HEK293 (cell line): ENCODE measurements around the gene AK8.
"Not testable (repeated sequence)": the region's sequence is repeated elsewhere in the genome, so short reads cannot be mapped to it uniquely, and the experiment has no call there.

Experiments used
- CTCF ChIA-PET: fragments of 350-600 bp; formaldehyde crosslinking; extraction: SDS; loops from one replicate; lab custom pipeline; 2021; ENCODE audit warnings: antibody characterized with exemption; lab: Yijun Ruan, JAX
- POLR2A ChIA-PET: fragments of 300-600 bp; formaldehyde crosslinking; extraction: SDS; loops from one replicate; lab custom pipeline; 2020; ENCODE audit warnings: antibody characterized with exemption, inconsistent platforms; lab: Yijun Ruan, JAX
- H3K27ac ChIP-seq: fragments of 200-500 bp; sonication (Bioruptor generic); 2 replicates; pipeline ENCODE4 v1.5.1; 2014; ENCODE audit warnings: low read depth, low read length, control low read depth, inconsistent platforms; ENCODE audit errors: extremely low read depth
- H3K36me3 ChIP-seq, 2 experiments: fragments of 200-500 bp in 1 of 2; sonication (Bioruptor generic) in 1 of 2; 1 replicate in 1 of 2; 2 replicates in 1 of 2; pipeline ENCODE4 v1.5.1; 2014 to 2017; ENCODE audit warnings: inconsistent platforms in 2 of 2, low read length in 2 of 2; ENCODE audit not compliant: control insufficient read depth in 2 of 2, insufficient read depth in 1 of 2
- H3K4me1 ChIP-seq: fragments of 200-500 bp; sonication (Bioruptor generic); 2 replicates; pipeline ENCODE4 v1.5.1; 2014; ENCODE audit warnings: mild to moderate bottlenecking, low read length, inconsistent platforms; ENCODE audit not compliant: control insufficient read depth, insufficient read depth
- H3K4me3 ChIP-seq: 2 replicates; pipeline ENCODE4 v1.5.1; 2011; ENCODE audit warnings: low read depth, mild to moderate bottlenecking, control low read depth, low read length, moderate library complexity
- H3K9me3 ChIP-seq: fragments of 200-500 bp; sonication (Bioruptor generic); 2 replicates; pipeline ENCODE4 v1.5.1; 2014; ENCODE audit warnings: low read depth, low read length, inconsistent platforms; ENCODE audit not compliant: control insufficient read depth, insufficient read depth
- OVOL3 ChIP-seq: fragments of 450-650 bp; formaldehyde crosslinking; IDR thresholded peaks from 2 replicates; pipeline ENCODE4 v1.5.1; 2016; ENCODE audit warnings: missing biosample characterization, missing genetic modification characterization
- ZNF394 ChIP-seq: fragments of 450-650 bp; formaldehyde crosslinking; IDR thresholded peaks from 2 replicates; pipeline ENCODE4 v1.5.1; 2016; ENCODE audit warnings: missing biosample characterization, missing genetic modification characterization, mild to moderate bottlenecking, moderate library complexity, borderline replicate concordance
- ZNF404 ChIP-seq: fragments of 450-650 bp; formaldehyde crosslinking; IDR thresholded peaks from 2 replicates; pipeline ENCODE4 v1.5.1; 2017; ENCODE audit warnings: missing biosample characterization, missing genetic modification characterization
- ZNF426 ChIP-seq: fragments of 450-650 bp; formaldehyde crosslinking; IDR thresholded peaks from 2 replicates; pipeline ENCODE4 v1.5.1; 2017; ENCODE audit warnings: missing biosample characterization, missing genetic modification characterization, mild to moderate bottlenecking, inconsistent platforms, moderate library complexity
- ZNF518A ChIP-seq: fragments of 450-650 bp; formaldehyde crosslinking; conservative IDR thresholded peaks from 2 replicates; pipeline ENCODE4 v1.5.1; 2016; ENCODE audit warnings: low read depth, missing biosample characterization, missing genetic modification characterization
- ZNF596 ChIP-seq: fragments of 450-650 bp; IDR thresholded peaks from 2 replicates; pipeline ENCODE4 v1.5.0; 2018; ENCODE audit warnings: missing biosample characterization, mild to moderate bottlenecking, missing genetic modification characterization, moderate library complexity
- ZNF623 ChIP-seq: fragments of 450-650 bp; formaldehyde crosslinking; IDR thresholded peaks from 2 replicates; pipeline ENCODE4 v1.5.1; 2016; ENCODE audit warnings: missing biosample characterization, missing genetic modification characterization
- ZNF792 ChIP-seq: fragments of 450-650 bp; formaldehyde crosslinking; IDR thresholded peaks from 2 replicates; pipeline ENCODE4 v1.5.1; 2016; ENCODE audit warnings: missing biosample characterization, missing genetic modification characterization
- TF ChIP-seq, protein P1 (sequence below): fragments of 450-650 bp; formaldehyde crosslinking; IDR thresholded peaks from 2 replicates; pipeline ENCODE4 v1.5.1; 2016; ENCODE audit warnings: missing biosample characterization, missing genetic modification characterization
- TF ChIP-seq, protein P2 (sequence below): fragments of 450-650 bp; formaldehyde crosslinking; conservative IDR thresholded peaks from 2 replicates; pipeline ENCODE4 v1.5.1; 2016; ENCODE audit warnings: low read depth, missing biosample characterization, missing genetic modification characterization

The AK8 gene

DNA sequence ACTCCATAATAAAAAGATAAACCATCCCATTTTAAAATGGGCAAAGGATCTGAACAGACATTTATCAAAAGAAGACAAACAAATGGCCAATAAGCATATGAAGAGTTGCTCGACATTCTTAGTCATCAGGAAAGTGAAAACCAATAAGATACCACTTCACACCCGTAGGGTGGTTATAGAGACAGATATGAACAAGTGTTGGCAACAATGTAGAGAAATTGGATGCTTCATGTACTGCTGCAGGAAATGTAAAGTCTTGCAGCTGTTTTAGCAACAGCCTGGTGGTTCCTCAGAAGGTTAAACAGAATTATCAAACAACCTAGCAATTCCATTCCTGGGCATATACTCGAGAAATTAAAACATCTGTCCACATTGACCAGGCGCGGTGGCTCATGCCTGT, 165.3 kb downstream of the AK8 start (continued):
- TF ChIP-seq ZNF404 (tag by site-specific recombination) (no peak), ZNF792 (no peak)

DNA sequence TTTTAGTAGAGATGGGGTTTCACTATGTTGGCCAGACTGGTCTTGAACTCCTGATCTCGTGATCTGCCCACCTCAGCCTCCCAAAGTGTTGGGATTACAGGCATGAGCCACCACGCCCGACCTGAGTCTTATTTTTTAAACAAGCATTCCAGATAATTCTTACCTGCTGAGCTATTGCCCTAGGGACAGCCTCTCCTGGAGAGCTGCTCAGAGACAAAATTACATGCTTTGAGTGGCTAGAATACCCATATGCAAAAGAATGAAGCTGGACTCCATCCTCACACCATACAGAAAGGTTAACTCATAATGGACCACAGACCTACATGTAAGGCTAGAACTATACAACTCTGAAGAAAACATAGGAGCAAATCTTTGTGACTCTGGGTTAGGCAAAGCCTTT, 166.2 kb downstream of the AK8 start:
- CTCF ChIA-PET, result interaction anchor here (0.6 to 0.7 kb wide), 2 partner anchors 137 to 205 kb away, joined by 3 read pairs; no protein-coding TSS in a partner anchor
- H3K27ac ChIP-seq, result no peak overlapping the region
- H3K36me3 ChIP-seq, result no peaks in the 10 kb centered on the region
- POLR2A ChIA-PET, result no interaction called here
- no peak overlapping the region for H3K4me3 ChIP-seq
- H3K9me3 ChIP-seq, result no peaks in the 10 kb centered on the region
- TF ChIP-seq ZNF596 (tag by site-specific recombination) (no peak), OVOL3 (tag by site-specific recombination) (no peak)
- TF ChIP-seq, protein P1, sequence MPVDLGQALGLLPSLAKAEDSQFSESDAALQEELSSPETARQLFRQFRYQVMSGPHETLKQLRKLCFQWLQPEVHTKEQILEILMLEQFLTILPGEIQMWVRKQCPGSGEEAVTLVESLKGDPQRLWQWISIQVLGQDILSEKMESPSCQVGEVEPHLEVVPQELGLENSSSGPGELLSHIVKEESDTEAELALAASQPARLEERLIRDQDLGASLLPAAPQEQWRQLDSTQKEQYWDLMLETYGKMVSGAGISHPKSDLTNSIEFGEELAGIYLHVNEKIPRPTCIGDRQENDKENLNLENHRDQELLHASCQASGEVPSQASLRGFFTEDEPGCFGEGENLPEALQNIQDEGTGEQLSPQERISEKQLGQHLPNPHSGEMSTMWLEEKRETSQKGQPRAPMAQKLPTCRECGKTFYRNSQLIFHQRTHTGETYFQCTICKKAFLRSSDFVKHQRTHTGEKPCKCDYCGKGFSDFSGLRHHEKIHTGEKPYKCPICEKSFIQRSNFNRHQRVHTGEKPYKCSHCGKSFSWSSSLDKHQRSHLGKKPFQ (tag by site-specific recombination), result no peak
- no peaks in the 10 kb centered on the region for H3K4me1 ChIP-seq

DNA sequence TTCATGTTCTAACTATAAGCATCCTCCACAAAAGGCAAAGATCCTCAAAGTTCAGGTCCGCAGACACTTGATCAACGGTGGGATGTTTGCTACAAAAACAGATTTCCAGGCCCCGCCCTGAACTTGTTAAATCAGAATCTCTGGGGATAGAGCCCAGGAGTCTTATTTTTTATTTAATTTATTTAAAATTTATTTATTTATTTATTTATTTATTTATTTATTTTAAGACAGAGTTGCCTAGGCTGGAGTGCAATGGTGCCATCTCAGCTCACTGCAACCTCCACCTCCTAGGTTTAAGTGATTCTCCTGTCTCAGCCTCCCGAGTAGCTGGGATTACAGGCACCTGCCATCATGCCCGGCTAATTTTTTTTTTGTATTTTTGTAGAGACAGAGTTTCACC, 166.9 kb downstream of the AK8 start:
- H3K4me3 ChIP-seq, H3K9me3 ChIP-seq, H3K36me3 ChIP-seq, H3K27ac ChIP-seq, H3K4me1 ChIP-seq, POLR2A ChIA-PET: not testable (repeated sequence)
- CTCF ChIA-PET, result interaction anchor here (0.6 kb wide), 1 partner anchor 16 kb away, joined by 4 read pairs; no protein-coding TSS in a partner anchor
- TF ChIP-seq ZNF623 (tag by site-specific recombination) (peak; percentile 29; the same call in 1 of the 2 replicates), ZNF394 (peak; percentile 64; the same call in 1 of the 2 replicates), ZNF426 (tag by site-specific recombination) (peak; percentile 54), ZNF518A (peak; percentile 53)
- TF ChIP-seq, protein P2, sequence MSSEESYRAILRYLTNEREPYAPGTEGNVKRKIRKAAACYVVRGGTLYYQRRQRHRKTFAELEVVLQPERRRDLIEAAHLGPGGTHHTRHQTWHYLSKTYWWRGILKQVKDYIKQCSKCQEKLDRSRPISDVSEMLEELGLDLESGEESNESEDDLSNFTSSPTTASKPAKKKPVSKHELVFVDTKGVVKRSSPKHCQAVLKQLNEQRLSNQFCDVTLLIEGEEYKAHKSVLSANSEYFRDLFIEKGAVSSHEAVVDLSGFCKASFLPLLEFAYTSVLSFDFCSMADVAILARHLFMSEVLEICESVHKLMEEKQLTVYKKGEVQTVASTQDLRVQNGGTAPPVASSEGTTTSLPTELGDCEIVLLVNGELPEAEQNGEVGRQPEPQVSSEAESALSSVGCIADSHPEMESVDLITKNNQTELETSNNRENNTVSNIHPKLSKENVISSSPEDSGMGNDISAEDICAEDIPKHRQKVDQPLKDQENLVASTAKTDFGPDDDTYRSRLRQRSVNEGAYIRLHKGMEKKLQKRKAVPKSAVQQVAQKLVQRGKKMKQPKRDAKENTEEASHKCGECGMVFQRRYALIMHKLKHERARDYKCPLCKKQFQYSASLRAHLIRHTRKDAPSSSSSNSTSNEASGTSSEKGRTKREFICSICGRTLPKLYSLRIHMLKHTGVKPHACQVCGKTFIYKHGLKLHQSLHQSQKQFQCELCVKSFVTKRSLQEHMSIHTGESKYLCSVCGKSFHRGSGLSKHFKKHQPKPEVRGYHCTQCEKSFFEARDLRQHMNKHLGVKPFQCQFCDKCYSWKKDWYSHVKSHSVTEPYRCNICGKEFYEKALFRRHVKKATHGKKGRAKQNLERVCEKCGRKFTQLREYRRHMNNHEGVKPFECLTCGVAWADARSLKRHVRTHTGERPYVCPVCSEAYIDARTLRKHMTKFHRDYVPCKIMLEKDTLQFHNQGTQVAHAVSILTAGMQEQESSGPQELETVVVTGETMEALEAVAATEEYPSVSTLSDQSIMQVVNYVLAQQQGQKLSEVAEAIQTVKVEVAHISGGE (tag by site-specific recombination), result 0 out of 2 replicates have a peak, but pooled peaks have one; percentile 43
